ENCODE measurements around the gene CHST9.
"Not testable (repeated sequence)": the region's sequence is repeated elsewhere in the genome, so short reads cannot be mapped to it uniquely, and the experiment has no call there.

The CHST9 gene

DNA sequence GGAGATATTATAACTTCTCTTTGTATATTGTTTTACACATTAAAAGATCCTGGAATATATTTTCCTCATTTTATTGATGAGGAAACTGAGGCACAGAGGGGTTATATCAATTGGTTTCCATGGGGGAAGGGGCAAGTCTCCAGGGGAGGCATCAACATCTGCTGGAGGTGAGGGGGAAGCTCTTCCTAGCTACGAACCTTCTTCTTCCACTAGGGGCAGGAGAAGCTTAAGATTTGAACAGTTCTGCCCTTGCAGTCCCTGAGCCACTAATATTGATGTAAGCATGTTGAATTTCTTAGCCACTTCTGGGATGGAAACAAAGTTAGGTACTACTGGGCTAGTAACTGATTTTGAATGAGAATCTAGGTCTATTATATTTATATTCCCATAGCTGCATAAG lies 179.5 kb downstream of the CHST9 start:
- no peak for DNase-seq (ENCODE audit: low read depth, low spot score)

DNA sequence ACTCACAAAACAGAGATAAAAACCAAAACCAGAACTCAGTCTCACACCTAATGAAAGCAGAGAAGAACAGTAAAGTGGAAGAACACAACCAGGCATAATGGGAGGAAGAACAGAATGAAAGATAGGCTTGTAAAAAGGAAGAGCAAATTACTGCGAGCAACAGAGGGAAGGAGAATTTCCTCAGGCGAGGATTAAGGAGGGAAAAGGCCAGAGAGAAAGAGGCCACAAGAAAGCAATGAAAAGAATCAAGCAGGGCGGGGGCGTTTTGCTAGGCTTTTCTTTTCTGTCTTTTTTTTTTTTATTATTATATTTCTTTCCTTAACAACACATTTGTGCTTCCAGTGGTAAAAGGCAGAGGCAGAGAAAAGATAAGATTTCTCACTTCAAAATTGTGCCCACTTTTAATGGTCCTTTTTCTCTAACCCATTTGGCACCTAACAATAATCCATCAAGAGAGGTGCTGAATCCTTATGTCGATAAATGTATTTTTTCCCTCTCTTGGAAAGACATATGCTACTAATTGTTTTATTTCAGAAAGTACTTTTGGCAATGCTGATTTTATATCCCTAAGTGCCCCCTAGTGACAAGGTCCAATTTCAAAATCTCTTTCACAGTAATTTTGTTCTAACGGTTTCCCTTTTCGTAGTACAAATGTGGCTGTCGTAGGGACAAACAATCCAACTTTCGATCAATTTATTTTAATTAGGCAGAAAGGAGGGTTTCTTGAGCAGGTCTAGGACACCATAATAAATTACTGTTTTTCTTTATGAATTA lies 180.9 kb downstream of the CHST9 start:
- DNase-seq (ENCODE audit: low read depth, low spot score): no peak

DNA sequence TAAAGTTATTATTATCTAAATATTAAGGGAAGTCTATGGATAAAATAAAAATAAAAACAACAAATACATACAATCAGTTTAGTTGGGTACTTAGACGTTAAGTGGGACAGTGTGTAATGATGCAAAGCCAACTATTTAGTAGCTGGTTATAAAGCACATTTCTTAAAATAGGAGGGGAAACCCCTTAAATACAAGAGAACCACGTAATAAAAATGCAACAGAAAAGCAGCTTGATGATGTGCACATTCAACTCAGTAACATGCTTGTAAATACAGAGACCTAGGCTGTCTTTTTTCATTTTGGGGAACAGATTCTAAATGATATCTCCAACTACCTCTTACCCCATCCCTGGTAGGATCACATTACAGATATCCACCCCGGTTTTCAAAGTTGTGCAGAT lies 185.3 kb downstream of the CHST9 start:
- no peak for DNase-seq (ENCODE audit: low read depth, low spot score)

DNA sequence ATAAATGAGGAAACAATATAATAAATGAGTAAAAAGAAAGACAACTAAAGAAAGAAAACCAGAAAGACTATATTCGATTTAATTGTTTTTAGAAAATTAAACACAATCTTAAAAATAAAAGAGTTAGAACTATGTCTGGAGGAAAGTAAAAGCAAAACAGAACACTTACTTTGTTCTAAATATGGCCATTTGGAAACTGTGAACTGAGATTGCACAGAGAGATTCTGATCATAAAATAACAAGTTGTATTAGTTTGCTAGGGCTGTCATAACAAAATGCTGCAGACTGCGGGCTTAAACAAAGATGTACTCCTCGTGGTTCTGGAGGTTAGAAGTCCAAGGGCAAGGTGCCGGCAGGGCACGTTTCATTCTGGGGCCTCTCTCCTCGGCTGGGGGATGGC lies 191.5 kb downstream of the CHST9 start:
- DNase-seq (ENCODE audit: low read depth, low spot score): no peak

DNA sequence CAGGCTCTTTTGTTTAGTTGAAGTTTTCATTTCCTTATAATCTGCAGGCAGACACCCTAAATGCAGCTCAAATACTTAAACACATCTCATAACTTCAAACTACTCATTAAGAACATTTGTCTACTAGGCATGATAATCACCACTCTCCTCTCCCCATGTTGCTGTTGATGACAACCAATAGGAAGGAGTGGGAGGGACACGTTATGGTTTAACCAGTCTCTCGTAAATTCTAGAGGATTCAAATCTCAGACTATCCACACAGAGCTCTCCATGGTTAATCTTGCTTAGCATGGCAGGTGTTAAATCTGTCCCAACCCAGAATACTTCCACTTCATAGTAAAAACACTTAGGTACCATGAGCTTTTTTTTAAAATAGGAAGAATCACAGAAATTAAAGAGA lies 192.2 kb downstream of the CHST9 start:
- no peak for DNase-seq (ENCODE audit: low read depth, low spot score)

DNA sequence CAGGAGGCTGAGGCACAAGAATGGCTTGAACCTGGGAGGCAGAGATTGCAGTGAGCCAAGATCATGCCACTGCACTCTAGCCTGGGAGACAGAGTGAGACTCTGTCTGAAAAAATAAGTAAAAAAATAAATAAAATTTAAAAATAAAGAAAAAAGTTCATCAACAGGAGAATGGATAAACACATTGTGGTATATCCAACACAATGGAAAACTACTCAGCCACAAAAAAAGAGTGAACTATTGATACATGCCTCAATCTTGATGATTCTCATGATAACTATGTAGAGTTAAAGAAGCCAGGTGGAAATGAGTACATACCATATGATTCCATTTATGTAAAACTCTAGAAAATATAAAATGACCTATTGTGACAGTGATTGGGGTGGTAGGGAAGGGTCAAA lies 195.3 kb downstream of the CHST9 start:
- DNase-seq (ENCODE audit: low read depth, low spot score): no peak

DNA sequence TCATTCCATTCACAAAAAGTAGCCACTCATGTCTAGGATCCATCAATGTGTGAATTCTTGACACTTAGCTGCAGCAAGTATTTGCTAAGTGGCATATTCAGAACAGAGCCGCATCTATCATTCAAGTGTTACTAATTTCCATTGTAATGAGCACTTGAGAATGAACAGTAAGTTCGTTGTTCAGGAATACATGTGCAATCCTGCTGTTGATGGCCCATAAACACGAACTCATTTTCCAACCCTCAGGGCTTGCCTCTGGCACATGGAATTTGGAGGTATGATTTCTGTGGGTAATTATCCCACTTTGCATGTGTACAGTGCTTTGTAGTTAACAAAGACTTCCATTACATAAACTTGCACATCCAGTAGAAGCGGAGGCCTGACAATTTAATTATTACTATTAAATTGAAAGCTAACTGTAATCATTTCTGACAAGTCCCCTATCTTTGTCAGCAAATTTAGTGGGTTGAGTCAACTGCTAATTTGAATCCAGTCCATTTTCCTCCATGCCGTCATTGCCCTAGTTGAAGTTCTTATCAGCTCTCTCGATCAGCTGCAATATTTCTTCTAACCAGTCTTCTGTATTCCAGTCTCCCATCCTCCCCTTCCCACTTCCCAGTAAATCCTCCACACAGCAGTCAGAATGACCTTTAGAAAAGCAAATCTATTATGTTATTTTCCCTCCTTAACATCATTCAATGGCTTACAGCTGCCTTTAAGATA lies 203.6 kb downstream of the CHST9 start:
- no peak for DNase-seq (ENCODE audit: low read depth, low spot score)

DNA sequence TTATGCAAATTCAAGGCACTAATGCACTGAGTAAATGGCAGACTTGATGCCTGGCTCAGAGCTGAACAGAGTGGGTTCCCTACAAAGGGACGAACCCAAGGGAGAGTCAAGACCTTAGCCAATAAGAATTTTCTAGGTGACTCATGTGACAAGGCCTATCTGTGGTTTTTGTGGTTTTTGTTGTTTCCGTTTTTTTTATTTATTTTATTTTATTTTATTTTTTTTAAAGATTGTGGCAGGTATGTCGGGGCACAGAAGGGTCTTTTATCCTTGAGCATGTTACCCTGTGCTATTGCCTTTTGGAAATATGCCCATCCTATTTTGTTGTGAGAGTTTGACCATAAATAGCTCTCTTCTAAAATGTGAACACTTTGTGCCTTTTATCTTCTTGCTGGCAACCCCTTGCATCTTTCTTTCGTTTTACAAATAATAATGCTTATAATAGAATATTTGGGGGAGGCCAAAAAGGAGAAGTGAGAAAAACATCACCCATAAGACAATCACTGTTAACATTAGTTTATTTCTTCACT lies 206.2 kb downstream of the CHST9 start:
- no peak for DNase-seq (ENCODE audit: low read depth, low spot score)

DNA sequence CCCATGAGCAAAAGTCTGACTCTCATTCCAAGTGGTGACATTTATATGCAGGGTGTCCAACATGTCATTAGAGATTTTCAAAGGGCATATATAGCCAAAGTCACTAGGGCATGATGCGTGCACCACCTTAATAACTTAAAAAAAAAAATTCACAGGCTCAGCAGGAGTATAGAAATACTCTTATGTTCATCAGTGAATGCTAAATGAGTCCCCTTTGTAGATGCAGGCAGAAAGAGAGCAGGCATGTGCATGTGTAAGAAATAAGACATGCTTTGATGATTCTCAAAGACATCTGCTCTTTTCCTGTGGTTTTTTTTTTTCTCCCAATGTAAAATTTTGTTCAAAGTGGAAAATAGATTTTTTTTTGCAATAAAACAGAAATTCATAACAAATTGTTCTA lies 207.3 kb downstream of the CHST9 start:
- DNase-seq (ENCODE audit: low read depth, low spot score): no peak

DNA sequence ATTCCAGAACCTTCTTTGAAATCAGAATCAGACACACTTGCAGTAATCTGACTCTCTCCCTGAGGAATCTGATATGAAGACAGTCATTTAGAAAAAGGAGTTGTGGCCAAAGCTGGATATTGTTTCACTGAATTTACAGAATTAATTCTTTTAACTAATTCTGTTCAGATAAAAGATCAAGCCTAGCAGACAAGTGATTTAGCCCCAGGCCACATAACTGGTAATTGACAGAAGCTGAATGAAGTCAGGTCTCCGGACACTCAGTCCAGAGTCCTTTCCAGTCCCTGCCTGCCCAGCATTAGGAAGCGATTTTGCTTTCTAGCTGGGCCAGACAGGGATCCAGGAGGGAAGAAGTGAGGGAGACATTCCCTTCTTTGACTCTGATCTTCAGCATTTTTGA lies 208.9 kb downstream of the CHST9 start:
- DNase-seq (ENCODE audit: low read depth, low spot score): no peak

DNA sequence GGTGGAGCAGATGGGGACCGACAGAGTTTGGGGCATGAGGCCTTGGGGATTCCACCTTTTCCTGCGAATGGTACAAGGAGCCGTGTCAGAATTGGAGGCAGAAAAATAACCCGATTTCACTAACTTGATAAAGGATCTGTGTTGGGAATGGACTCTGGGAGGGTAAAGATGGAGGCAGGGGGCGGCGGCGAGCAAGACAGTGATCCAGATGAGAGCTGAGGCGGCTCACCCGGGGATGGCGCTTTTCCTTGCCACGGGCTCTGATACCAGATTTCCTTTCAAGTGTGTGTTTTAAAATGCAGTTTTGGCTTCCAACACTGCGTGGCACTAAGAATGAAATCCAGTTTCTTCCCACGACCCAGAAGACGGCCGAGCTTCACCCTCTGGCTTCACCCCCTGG lies 212.6 kb downstream of the CHST9 start:
- DNase-seq (ENCODE audit: low read depth, low spot score): not testable (repeated sequence)

DNA sequence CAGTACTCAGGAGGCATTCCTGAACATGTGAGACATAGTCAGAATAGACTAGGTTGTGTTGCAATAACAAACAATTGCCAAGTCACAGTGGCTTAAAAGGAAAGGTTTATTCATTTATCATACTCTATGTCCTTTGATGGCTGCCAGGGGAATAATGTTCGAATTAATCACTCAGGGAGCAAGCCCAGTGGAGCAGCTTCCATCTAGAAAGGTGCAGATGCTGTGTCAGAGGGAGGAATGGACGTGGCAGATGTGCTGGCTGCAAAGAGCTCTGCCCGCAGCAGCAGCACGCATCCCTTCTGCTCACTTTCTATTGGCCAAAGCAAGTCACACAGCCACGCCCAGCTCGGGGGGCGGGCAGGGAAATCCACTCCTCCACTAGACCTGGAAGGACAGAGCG lies 213.7 kb downstream of the CHST9 start:
- no peak for DNase-seq (ENCODE audit: low read depth, low spot score)

DNA sequence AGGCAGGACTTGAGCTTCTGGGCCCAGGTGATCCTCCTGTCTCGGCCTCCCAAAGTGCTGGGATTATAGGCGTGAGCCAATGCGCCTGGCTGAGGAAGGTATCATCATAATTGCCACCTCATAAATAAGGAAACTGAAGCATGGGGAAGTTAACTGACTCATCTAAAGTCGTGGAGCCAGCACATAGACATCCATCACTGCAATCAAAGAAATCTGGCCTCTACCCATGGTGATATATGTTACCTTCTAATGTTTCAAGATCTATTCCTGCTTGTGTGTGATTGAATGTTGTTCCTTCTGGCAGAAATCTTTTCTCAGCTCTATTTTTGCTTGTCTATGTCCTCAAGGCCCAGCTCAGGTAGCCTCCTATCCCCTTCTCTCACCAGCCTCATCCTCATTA lies 214.5 kb downstream of the CHST9 start:
- DNase-seq (ENCODE audit: low read depth, low spot score): no peak

DNA sequence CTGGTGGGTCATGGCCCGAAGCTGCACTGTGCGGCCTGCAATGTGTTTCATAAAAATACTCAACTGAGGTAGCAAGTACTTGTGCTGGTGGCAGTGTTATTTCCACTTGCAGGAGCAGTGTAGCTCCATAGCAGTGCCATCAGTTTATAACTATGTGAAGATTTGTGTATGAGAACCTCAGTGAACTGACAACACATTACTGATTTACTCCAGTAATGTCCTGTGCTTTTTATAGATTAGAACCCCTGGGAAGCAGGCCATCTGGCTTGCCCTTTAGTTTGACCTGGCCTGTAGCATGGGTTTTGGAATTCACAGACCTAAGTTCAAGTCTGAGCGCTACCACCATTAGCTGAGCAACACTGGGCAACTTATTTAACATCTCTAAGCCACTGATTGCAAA lies 219.9 kb downstream of the CHST9 start:
- no peak for DNase-seq (ENCODE audit: low read depth, low spot score)

DNA sequence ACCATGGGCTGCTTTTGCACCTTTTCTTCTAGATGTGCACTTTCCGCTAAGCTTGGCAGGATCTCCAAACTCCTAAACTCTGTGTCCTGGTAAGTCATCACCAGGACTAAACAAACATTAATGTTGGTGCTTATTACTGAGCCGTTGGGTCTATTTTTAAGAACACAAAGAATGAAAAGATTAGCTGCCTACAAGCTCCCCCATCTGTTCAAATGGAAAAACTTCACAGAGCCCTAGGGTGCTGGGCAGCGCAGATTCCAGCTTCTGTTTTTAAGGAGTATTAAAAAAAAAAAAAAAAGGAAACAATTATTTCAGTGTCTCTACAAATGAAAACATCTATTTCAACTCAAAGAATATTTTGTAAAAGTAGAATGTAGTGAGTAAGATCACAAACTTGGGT lies 221.8 kb downstream of the CHST9 start:
- DNase-seq (ENCODE audit: low read depth, low spot score): no peak

DNA sequence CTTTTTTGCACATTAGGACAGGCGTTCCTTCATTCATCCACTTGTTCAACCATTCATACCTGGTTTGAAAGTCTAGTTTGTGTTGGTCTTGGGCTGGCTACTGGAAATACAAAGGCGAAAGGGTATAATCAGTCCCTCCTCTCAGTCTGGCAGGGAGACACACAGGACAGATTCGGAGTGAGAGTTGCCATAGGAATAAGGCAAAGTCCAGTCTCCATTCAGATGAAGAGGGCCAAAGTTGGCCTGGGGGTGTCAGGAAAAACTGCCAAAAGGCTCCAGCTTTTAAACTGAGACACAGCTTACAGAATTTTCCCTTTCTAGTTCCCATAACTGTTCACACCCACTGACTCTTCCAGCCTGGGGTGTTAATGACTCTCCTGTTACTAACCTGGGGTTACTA lies 223.3 kb downstream of the CHST9 start:
- no peak for DNase-seq (ENCODE audit: low read depth, low spot score)

DNA sequence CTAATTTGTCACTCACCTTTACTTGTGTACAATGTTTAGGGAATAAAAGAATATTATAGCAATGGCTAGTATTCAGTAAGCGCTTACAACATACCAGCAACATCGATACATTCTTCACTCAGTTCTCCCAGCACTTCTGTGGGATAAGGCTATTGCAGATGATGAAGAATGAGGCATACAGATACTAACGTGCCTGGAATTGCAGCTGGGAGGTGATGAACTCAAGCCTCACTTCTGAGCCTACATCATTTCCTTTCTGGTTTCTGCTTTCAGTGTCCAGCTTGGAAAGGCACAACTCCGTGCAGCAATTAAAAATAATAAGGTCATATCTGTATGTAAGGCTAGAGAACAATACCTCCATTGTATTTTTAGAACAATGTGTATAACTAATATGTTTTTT lies 224.2 kb downstream of the CHST9 start:
- no peak for DNase-seq (ENCODE audit: low read depth, low spot score)

DNA sequence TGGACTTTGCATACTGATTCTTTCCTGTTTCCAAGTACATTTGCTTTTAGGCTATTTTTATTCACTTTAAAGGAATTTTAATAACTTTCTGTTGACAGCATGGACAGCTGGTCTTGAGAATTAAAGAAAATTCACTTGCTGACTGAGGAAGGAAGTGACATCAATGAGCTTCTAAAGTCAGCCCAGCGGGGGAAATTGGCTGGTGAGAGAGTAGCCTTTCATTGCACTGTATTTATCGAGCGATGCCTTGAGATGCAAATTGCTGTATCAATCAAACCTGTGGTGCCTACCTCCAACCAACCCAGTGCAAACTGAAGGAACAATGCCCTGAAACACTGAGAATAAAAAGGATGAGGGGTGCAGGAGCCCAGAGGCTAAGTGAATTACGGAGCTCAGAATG lies 228.2 kb downstream of the CHST9 start:
- DNase-seq (ENCODE audit: low read depth, low spot score): no peak

DNA sequence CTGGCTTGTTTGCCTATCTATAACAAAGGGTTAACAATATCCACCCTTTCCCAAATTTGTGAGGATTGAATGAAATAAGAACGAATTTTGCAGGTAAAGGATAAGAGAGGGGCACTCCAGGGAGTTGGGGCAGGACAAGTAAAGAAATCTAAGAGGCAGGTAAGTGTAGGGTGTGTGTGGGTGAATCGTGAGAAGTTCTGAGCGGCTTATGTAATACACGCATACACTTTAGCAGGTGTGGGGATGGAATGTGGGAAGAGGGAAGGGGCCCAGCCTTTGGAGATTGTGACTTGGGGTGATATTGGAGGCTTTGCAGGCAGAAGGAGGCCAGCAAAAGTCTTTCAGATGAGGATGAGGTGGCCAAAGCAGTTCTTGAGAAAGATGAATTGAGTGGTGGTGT lies 236.4 kb downstream of the CHST9 start:
- no peak for DNase-seq (ENCODE audit: low read depth, low spot score)

DNA sequence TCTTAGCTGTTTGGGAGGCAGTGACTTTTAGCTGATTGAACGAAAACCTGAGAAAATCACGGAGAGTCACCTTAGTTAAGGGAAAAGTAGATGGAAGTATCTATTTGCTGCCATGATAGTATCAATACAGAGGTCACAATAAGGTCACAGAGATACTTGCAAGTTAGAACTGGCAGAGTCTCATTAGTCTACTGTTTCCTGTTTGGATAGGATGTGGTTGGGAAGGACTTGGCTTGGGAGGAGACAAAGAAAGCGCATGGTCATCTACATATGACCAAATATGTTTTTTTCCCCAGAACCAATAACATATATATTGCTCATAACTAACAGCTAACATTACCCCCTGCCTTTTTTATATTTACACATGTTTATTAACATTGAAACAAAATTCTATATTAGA lies 241.2 kb downstream of the CHST9 start:
- no peak for DNase-seq (ENCODE audit: low read depth, low spot score)

DNA sequence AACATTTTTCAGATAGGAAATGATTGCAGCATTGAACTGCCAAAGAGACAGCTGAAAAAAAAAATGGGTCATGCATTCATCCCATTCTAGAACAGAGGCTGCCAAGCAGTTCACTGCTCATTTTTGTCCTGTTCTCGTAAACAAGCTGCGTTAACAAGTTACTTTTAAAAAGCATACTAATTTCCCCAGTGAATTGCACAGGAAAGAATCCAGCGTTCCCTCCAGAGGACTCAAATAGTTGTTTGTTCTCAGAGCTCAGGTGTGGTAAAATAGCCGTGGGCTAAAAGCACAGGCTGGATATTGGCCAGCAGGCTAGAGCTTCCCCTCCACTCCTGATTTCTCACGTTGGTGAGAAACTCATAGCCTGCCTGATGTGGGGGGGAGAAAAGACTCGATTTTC lies 243.5 kb downstream of the CHST9 start:
- no peak for DNase-seq (ENCODE audit: low read depth, low spot score)

DNA sequence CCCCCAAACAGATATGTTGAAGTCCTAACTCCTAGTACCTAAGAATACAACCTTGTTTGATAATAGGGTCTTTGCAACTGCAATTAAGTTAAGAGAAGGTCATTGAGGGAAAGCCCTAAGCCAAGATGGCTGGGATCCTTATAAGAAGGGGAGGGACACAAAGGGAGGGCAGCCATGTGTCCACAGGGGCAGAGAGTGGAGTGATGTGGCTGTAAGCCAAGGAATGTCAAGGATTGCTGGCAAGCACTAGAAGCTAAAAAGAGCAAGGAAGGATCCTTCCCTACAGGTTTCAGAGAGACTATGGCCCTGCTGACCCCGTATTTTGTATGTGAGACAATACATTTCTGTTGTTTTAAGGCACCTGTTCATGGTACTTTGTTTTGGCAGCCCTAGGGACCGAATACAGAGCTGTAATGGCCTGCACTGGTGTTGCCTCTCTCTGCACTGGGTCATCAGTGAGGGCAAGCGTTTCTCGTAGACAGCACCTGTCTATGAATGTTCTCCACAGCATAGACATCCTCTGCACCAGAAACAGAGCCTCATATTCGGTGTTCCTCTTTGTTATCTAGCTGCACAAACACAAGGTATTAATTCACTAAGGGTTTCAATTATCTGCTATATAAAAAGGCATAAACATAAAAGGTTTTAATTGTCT lies 244.2 kb downstream of the CHST9 start:
- no peak for DNase-seq (ENCODE audit: low read depth, low spot score)

DNA sequence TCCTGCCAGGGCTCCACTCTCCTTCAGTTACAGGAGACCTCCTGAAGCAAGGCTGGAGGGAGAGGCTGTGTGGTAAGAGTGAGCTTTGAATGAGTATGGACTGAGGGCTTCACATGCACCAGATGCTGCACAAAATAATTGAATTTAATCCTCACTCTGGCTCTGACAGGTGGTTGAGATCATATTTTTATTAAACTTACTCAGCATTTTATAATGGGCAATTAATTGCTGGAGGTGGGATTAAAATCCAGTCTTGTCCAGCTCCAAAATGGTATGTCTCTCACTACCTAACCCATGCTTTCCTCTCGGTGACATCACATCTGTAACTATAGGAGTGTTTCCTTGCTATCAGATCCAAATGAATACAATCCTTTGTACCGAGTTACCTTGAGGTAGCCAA lies 253.4 kb downstream of the CHST9 start:
- DNase-seq (ENCODE audit: low read depth, low spot score): no peak

Measured in smooth muscle cell of the brain vasculature (primary cell).